NCI-H2227 treated with DMSO at 0.1 percent for 48 hours (cell line): ENCODE data around the gene MINDY4.

Source experiments
- DNase-seq: peaks from one replicate; lab custom pipeline; 2025; lab: John Stamatoyannopoulos, UW

Gene MINDY4

GRCh38 chr7:30835396-30835915 is 64.2 kb downstream of the MINDY4 start:
- DNase-seq = no peak

GRCh38 chr7:30836991-30837390 is 65.8 kb downstream of the MINDY4 start:
- DNase-seq = no peak

- no peak for DNase-seq
Observed at GRCh38 chr7:30837581-30837980, 66.4 kb downstream of the MINDY4 start.

- DNase-seq = no peak
Observed at GRCh38 chr7:30838008-30838407, 66.8 kb downstream of the MINDY4 start.

- no peak for DNase-seq
Observed at GRCh38 chr7:30840141-30841024, 69.2 kb downstream of the MINDY4 start.

- DNase-seq = no peak
Observed at GRCh38 chr7:30841025-30841735, 70.0 kb downstream of the MINDY4 start.

- no peak for DNase-seq
Observed at GRCh38 chr7:30841801-30842541, 70.8 kb downstream of the MINDY4 start.

- no peak for DNase-seq
Observed at GRCh38 chr7:30842542-30843451, 71.6 kb downstream of the MINDY4 start.

- DNase-seq = no peak
Observed at GRCh38 chr7:30843741-30844482, 72.7 kb downstream of the MINDY4 start.

GRCh38 chr7:30844483-30844874 is 73.3 kb downstream of the MINDY4 start:
- no peak for DNase-seq

- no peak for DNase-seq
Observed at GRCh38 chr7:30844916-30845315, 73.7 kb downstream of the MINDY4 start.

GRCh38 chr7:30845426-30846135 is 74.4 kb downstream of the MINDY4 start:
- DNase-seq = no peak

- DNase-seq = no peak
Observed at GRCh38 chr7:30846378-30846777, 75.2 kb downstream of the MINDY4 start.

- DNase-seq = no peak
Observed at GRCh38 chr7:30848121-30848855, 77.1 kb downstream of the MINDY4 start.

- DNase-seq = no peak
Observed at GRCh38 chr7:30849565-30849964, 78.3 kb downstream of the MINDY4 start.

GRCh38 chr7:30850426-30850825 is 79.2 kb downstream of the MINDY4 start:
- no peak for DNase-seq

GRCh38 chr7:30851651-30852307 is 80.6 kb downstream of the MINDY4 start:
- DNase-seq = no peak

- DNase-seq = no peak
Observed at GRCh38 chr7:30852308-30852684, 81.1 kb downstream of the MINDY4 start.
